ENCODE results near the gene CAMK2D. TPM values are rescaled to one million over a fixed set of nuclear protein-coding genes. Genes with fewer than 3 reads are reported as not detected.

The CAMK2D gene
- total and polyA plus RNA-seq, 4 donors, result 10.1 to 31.0 (median 25.6) TPM

DNA sequence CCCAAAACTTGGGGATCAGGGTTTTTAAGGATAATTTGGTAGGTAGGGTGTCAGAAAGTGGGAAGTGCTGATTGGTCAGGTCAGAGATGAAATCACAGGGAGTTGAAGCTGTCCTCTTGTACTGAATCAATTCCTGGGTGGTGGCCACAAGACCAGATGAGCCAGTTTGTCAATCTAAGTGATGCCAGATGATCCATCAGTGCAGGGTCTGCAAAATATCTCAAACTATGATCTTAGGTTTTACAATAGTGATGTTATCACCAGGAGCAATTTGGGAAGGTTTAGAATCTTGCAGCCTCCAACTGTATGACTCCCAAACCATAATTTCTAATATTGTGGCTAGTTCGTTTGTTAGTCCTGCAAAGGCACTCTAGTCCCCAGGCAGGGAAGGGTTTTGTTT, 43.3 kb downstream of the CAMK2D start:
- 94% methylated on average over 1 of the region's 1 CpG for WGBS
- peaks cover 0 to 2% (median 0%) of the 10 kb centered on the region in 4 donors for H3K36me3 ChIP-seq (ENCODE audit: control insufficient read depth in 4 of 4, insufficient read depth in 3 of 4, low read depth in 1 of 4, low read length in 3 of 4)
- H3K4me3 ChIP-seq (ENCODE audit: low read depth in 1 of 3, low read length in 3 of 3), result no peak overlapping the region
- no peak overlapping the region for H3K9ac ChIP-seq (ENCODE audit: low read depth in 1 of 2, low read length in 2 of 2)
- H3K4me1 ChIP-seq (ENCODE audit: control insufficient read depth in 4 of 4, insufficient read depth in 4 of 4, low read length in 3 of 4), result no peaks in the 10 kb centered on the region
- H3K9me3 ChIP-seq (ENCODE audit: control insufficient read depth in 4 of 4, low read length in 3 of 4), result no peaks in the 10 kb centered on the region
- H3K27me3 ChIP-seq (ENCODE audit: control insufficient read depth in 4 of 4, insufficient read depth in 4 of 4, low read length in 3 of 4), result no peaks in the 10 kb centered on the region
- H3K27ac ChIP-seq (ENCODE audit: low read depth in 1 of 2, low read length in 2 of 2), result no peak overlapping the region
- no peak for DNase-seq (ENCODE audit: low spot score)
- TF ChIP-seq, protein P1, sequence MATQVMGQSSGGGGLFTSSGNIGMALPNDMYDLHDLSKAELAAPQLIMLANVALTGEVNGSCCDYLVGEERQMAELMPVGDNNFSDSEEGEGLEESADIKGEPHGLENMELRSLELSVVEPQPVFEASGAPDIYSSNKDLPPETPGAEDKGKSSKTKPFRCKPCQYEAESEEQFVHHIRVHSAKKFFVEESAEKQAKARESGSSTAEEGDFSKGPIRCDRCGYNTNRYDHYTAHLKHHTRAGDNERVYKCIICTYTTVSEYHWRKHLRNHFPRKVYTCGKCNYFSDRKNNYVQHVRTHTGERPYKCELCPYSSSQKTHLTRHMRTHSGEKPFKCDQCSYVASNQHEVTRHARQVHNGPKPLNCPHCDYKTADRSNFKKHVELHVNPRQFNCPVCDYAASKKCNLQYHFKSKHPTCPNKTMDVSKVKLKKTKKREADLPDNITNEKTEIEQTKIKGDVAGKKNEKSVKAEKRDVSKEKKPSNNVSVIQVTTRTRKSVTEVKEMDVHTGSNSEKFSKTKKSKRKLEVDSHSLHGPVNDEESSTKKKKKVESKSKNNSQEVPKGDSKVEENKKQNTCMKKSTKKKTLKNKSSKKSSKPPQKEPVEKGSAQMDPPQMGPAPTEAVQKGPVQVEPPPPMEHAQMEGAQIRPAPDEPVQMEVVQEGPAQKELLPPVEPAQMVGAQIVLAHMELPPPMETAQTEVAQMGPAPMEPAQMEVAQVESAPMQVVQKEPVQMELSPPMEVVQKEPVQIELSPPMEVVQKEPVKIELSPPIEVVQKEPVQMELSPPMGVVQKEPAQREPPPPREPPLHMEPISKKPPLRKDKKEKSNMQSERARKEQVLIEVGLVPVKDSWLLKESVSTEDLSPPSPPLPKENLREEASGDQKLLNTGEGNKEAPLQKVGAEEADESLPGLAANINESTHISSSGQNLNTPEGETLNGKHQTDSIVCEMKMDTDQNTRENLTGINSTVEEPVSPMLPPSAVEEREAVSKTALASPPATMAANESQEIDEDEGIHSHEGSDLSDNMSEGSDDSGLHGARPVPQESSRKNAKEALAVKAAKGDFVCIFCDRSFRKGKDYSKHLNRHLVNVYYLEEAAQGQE (IDR thresholded peaks at IDR 0.05), result no peak
- TF ChIP-seq NR2F2 (IDR thresholded peaks at IDR 0.05), result no peak
- TF ChIP-seq RXRA (IDR thresholded peaks at IDR 0.05), result no peak
- TF ChIP-seq, protein P2, sequence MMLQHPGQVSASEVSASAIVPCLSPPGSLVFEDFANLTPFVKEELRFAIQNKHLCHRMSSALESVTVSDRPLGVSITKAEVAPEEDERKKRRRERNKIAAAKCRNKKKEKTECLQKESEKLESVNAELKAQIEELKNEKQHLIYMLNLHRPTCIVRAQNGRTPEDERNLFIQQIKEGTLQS (IDR thresholded peaks at IDR 0.05), result no peak
- TF ChIP-seq FOXA1 (IDR thresholded peaks at IDR 0.05), result no peak
- TF ChIP-seq, protein P3, sequence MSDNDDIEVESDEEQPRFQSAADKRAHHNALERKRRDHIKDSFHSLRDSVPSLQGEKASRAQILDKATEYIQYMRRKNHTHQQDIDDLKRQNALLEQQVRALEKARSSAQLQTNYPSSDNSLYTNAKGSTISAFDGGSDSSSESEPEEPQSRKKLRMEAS (IDR thresholded peaks at IDR 0.05), result no peak
- TF ChIP-seq, protein P4, sequence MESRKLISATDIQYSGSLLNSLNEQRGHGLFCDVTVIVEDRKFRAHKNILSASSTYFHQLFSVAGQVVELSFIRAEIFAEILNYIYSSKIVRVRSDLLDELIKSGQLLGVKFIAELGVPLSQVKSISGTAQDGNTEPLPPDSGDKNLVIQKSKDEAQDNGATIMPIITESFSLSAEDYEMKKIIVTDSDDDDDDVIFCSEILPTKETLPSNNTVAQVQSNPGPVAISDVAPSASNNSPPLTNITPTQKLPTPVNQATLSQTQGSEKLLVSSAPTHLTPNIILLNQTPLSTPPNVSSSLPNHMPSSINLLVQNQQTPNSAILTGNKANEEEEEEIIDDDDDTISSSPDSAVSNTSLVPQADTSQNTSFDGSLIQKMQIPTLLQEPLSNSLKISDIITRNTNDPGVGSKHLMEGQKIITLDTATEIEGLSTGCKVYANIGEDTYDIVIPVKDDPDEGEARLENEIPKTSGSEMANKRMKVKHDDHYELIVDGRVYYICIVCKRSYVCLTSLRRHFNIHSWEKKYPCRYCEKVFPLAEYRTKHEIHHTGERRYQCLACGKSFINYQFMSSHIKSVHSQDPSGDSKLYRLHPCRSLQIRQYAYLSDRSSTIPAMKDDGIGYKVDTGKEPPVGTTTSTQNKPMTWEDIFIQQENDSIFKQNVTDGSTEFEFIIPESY (IDR thresholded peaks at IDR 0.05), result no peak
- no peak for TF ChIP-seq EGR1 (IDR thresholded peaks at IDR 0.05; ENCODE audit: low read depth in 2 of 2)
- no peak for TF ChIP-seq HNF4A (conservative IDR thresholded peaks at IDR 0.05)
- TF ChIP-seq FOXA2 (IDR thresholded peaks at IDR 0.05), result no peak
- no peak for TF ChIP-seq RAD21 (IDR thresholded peaks at IDR 0.05)
- TF ChIP-seq TAF1 (conservative IDR thresholded peaks at IDR 0.05), result no peak
- TF ChIP-seq JUND (IDR thresholded peaks at IDR 0.05), result no peak
- TF ChIP-seq YY1 (IDR thresholded peaks at IDR 0.05), result no peak
- TF ChIP-seq GABPA (IDR thresholded peaks at IDR 0.05 in 1 of 2, conservative IDR thresholded peaks at IDR 0.05 in 1 of 2), result no peak
- TF ChIP-seq HNF4G (IDR thresholded peaks at IDR 0.05), result no peak

DNA sequence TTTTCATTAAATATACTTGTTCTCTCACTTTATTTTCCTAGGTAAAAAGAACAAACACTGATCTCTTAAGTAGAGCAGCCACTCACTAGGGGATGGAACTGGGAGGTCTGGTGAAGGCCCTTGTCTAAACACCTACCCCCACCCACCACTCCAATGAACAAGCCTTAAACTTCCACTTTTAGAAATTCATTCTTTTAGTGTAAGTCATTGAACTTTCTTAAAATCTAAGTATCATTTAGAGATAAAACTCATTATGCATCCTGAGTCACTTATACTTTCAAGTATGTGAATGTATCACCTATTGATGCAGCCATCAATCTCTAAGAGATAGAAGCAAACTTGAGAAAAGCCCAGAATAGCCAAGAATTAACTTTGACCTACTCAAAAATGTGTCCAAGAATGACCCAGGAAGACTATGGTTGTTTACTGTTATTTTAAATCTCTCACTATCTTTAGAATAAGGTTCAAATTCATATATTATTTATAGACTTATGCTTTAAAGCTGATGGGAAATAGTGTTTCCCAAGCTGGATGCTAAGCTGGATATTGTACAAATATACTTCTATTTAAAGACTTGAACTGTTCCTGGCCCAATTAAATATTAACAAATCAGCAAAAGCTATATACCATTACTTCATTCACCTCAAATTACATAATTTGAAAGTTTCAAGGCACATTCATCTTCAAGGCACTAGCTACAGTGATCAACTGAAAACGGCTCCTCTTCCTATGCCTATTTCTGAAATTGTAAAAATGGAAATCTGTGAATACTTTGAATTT, 49.5 kb downstream of the CAMK2D start:
- H3K27me3 ChIP-seq (ENCODE audit: control insufficient read depth in 4 of 4, insufficient read depth in 4 of 4, low read length in 3 of 4), result no peaks in the 10 kb centered on the region
- H3K36me3 ChIP-seq (ENCODE audit: control insufficient read depth in 4 of 4, insufficient read depth in 3 of 4, low read depth in 1 of 4, low read length in 3 of 4), result no peaks in the 10 kb centered on the region
- H3K27ac ChIP-seq (ENCODE audit: low read depth in 1 of 2, low read length in 2 of 2), result no peak overlapping the region
- DNase-seq (ENCODE audit: low spot score), result no peak
- no peaks in the 10 kb centered on the region for H3K9me3 ChIP-seq (ENCODE audit: control insufficient read depth in 4 of 4, low read length in 3 of 4)
- peaks cover 0 to 3% (median 0%) of the 10 kb centered on the region in 4 donors for H3K4me1 ChIP-seq (ENCODE audit: control insufficient read depth in 4 of 4, insufficient read depth in 4 of 4, low read length in 3 of 4)
- no peak for TF ChIP-seq FOXA2 (IDR thresholded peaks at IDR 0.05)
- no peak for TF ChIP-seq RAD21 (IDR thresholded peaks at IDR 0.05)
- no peak overlapping the region for H3K4me3 ChIP-seq (ENCODE audit: low read depth in 1 of 3, low read length in 3 of 3)
- no peak overlapping the region for H3K9ac ChIP-seq (ENCODE audit: low read depth in 1 of 2, low read length in 2 of 2)
- WGBS, result 94% methylated on average over 1 of the region's 1 CpG
